Activated CD8-positive, alpha-beta T cell treated with anti-CD3 and anti-CD28 coated beads, Interleukin-2, amount 10 ng/mL, durations not matched to agents 7 days and 5 days (primary cell): ENCODE results near the gene CDH6. TPM values are rescaled to one million over a fixed set of nuclear protein-coding genes. Genes with fewer than 3 reads are reported as not detected.

ENCODE experiments used
- ATAC-seq: fragments of 150-1000 bp; cut with Tn5 transposase; one replicate; pipeline ENCODE4 v1.10.0; 2021; ENCODE audit warnings: moderate library complexity
- CTCF ChIA-PET: fragments of 350-600 bp; sonication (Branson Sonifier 250); formaldehyde crosslinking; loops from one replicate; lab custom pipeline; 2021; ENCODE audit warnings: antibody characterized with exemption; lab: Charles Lee
- POLR2A ChIA-PET: fragments of 350-600 bp; sonication (Branson Sonifier 250); formaldehyde crosslinking; loops from one replicate; lab custom pipeline; 2021; ENCODE audit warnings: antibody characterized with exemption; lab: Charles Lee
- DNase-seq: peaks from one replicate; pipeline ENCODE4 v3.0.0-alpha.2; 2020
- H3K27ac Mint-ChIP-seq: one replicate; pipeline ENCODE4 v1.8.0; 2021; ENCODE audit warnings: mild to moderate bottlenecking, mixed read lengths
- H3K27me3 Mint-ChIP-seq: one replicate; pipeline ENCODE4 v1.8.0; 2021; ENCODE audit warnings: low read depth, mixed read lengths
- H3K36me3 Mint-ChIP-seq: one replicate; pipeline ENCODE4 v1.8.0; 2021; ENCODE audit warnings: low read depth, mixed read lengths
- H3K4me1 Mint-ChIP-seq: one replicate; pipeline ENCODE4 v1.8.0; 2021; ENCODE audit warnings: low read depth, mixed read lengths
- H3K4me3 Mint-ChIP-seq: one replicate; pipeline ENCODE4 v1.8.0; 2021; ENCODE audit warnings: mild to moderate bottlenecking, mixed read lengths
- H3K9me3 Mint-ChIP-seq: one replicate; pipeline ENCODE4 v1.8.0; 2022; ENCODE audit warnings: mixed read lengths; ENCODE audit not compliant: insufficient read depth
- total RNA-seq, 2 experiments: library from RNA; stranded (reverse); gene quantifications; one replicate each; pipeline ENCODE4 v1.2.3, GENCODE V29; 2021

The CDH6 gene
- total RNA-seq: not detected

DNA sequence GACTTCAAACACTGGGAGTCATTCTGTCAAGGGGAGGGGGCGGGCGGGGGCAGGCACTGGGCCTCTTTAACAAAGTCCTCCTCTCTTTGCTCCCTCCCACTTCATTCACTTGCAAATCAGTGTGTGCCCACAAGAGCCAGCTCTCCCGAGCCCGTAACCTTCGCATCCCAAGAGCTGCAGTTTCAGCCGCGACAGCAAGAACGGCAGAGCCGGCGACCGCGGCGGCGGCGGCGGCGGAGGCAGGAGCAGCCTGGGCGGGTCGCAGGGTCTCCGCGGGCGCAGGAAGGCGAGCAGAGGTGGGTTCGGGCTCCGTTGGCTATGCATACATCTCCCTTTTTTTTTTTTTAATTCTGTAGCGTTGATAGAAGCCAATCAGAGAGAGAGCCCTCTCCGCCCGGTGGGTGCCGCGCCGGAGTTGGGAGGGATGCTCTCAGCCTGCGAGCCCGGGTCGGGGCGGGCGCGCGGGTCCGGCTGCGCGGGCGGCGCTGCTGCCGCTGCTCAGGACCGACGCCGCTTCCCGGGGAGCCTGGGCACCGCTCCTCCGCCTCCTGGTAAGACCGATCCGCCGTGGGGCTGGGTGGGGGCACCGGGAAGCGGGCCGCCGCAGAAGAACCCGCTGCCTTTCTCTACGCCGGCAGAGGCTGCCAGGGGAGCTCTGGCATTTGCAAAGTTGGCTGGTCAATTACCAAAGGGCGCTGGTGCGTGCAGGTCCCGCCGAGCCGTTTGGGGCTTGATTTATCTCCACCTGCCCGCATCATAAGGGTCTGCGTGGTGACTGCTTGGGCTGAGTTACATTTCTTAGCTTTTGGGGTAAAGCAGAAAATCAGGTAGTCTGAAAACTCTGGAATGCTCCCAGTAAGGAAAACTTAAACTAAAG, at the start of gene CDH6:
CDH6 (plus strand) TSS at position 96 of the 877 bp plus-strand sequence. CDS start 73,788 bp downstream, outside the sequence.
- no peak for ATAC-seq
- peaks cover 4% of the 10 kb centered on the region for H3K4me1 Mint-ChIP-seq
- CTCF ChIA-PET: no interaction called here

DNA sequence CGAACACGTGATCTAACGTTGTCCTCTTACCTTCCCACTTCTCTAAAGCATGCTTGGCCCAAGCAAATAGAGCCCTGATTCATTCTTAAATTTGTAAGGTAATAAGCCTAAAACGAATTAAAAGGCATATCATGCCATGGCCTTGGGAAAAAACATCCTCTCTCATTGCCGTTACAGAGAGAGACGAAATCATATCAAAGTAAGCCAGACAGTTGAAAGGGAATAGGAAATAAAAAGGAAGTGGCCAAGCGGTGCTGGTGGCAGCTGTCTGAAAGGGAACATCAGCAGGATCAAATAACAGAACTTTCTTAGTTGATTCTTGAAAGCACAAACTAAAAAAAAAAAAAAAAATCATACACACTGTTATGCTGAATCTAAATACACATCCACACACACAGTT, 49.1 kb upstream of the CDH6 start:
- H3K4me3 Mint-ChIP-seq: no peak overlapping the region
- H3K27ac Mint-ChIP-seq: no peak overlapping the region
- ATAC-seq (no peak), DNase-seq (no peak)
- no peaks in the 10 kb centered on the region for H3K27me3 Mint-ChIP-seq
- no peaks in the 10 kb centered on the region for H3K9me3 Mint-ChIP-seq
- no peaks in the 10 kb centered on the region for H3K36me3 Mint-ChIP-seq
- ChIA-PET POLR2A (no interaction called here), CTCF (no interaction called here)
- H3K4me1 Mint-ChIP-seq: no peaks in the 10 kb centered on the region

More for the DNA sequence above, at the start of gene CDH6:
- Mint-ChIP-seq H3K4me3 (no peak within 1 kb of the TSS), H3K27me3 (peaks cover 21% of the 10 kb centered on the region), H3K36me3 (peaks cover 2% of the 10 kb centered on the region), H3K9me3 (no peaks in the 10 kb centered on the region), H3K27ac (no peak within 1 kb of the TSS)
- POLR2A ChIA-PET: no interaction called here
- no peak for DNase-seq

DNA sequence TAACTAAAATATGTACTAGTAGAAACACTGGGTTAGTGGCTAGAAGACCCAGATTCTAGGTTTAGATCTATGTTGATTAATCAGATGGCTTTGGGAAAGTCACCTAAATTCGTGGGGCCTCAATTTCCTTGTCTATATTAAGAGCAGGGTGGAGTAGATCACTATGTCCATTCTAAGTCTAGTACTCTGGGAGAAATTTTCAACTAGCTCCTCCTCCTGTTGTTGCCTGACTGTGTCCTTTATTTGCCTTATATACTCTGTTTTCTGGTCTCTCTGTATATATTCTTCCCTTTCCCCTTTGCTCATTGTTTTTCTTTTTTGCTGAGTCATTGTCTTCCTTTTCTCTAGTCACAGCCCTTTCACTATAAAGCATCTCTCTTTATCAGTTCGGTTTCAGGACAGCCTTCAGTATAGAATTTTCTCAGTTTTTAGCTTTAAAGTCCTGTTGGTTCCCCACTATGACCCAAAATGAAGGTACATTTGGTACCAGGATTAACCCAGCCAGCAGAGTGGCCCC, 44.5 kb upstream of the CDH6 start:
- POLR2A ChIA-PET: no interaction called here
- no peak overlapping the region for H3K27ac Mint-ChIP-seq
- CTCF ChIA-PET: no interaction called here
- DNase-seq (no peak), ATAC-seq (no peak)
- H3K27me3 Mint-ChIP-seq: no peaks in the 10 kb centered on the region
- no peaks in the 10 kb centered on the region for H3K9me3 Mint-ChIP-seq
- no peaks in the 10 kb centered on the region for H3K36me3 Mint-ChIP-seq
- H3K4me1 Mint-ChIP-seq: no peaks in the 10 kb centered on the region
- H3K4me3 Mint-ChIP-seq: no peak overlapping the region

- Mint-ChIP-seq H3K36me3 (no peaks in the 10 kb centered on the region), H3K27ac (no peak overlapping the region), H3K4me3 (no peak overlapping the region), H3K9me3 (no peaks in the 10 kb centered on the region), H3K27me3 (no peaks in the 10 kb centered on the region), H3K4me1 (no peaks in the 10 kb centered on the region)
- ChIA-PET POLR2A (no interaction called here), CTCF (no interaction called here)
- ATAC-seq (no peak), DNase-seq (no peak)
These were observed 40.0 kb upstream of the CDH6 start for GRCh38 chr5:31153521-31153920.

DNA sequence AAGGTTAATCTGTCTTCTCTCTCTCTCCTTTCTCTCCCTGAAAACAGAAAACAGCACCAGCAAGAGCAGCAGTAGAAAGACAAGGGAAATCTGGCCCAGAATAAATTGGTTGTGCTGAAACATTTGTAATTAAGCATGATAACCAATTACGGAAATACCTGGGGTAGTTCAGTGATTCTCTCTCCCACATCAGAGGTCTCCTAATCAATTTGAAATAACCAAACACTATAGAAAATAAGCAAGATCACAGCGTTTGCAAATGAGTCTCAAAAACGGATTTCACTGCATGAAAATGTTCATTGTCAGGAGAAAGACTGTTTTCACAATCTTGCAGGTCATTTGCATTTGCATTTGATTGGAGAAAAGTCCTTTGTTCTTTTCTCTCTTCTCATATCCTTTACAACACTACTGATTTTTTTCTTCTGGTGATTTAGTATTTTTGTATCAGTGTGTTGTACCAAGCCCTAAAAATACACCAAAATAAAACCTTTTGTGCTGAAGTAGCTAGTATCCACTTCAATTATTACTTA, 36.8 kb upstream of the CDH6 start:
- H3K4me3 Mint-ChIP-seq: no peak overlapping the region
- H3K36me3 Mint-ChIP-seq: no peaks in the 10 kb centered on the region
- H3K27me3 Mint-ChIP-seq: no peaks in the 10 kb centered on the region
- no peaks in the 10 kb centered on the region for H3K9me3 Mint-ChIP-seq
- DNase-seq (no peak), ATAC-seq (no peak)
- no peak overlapping the region for H3K27ac Mint-ChIP-seq
- POLR2A ChIA-PET: no interaction called here
- no peaks in the 10 kb centered on the region for H3K4me1 Mint-ChIP-seq
- CTCF ChIA-PET: no interaction called here

DNA sequence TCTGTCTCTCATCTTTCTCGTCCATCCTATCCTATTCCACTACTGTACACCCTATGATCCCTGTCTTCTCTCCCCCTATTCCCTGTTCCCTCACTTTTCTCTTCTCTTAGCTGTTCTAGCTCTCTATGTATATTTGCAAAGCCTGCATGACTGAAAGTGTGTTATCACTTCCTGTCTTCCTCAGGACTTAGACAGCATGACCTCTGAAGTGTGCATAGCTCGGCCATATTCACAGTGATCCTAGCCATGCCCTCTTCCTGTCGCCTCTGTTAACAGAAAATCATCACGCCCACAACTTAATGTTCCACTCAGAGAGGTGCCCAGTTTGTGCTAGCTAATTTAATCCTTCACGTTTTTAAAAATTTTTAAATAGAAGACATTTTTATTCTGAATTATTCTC, 35.8 kb upstream of the CDH6 start:
- POLR2A ChIA-PET: no interaction called here
- ATAC-seq: no peak
- Mint-ChIP-seq H3K36me3 (no peaks in the 10 kb centered on the region), H3K27ac (no peak overlapping the region), H3K27me3 (no peaks in the 10 kb centered on the region), H3K4me3 (no peak overlapping the region), H3K9me3 (no peaks in the 10 kb centered on the region), H3K4me1 (no peaks in the 10 kb centered on the region)
- no peak for DNase-seq
- CTCF ChIA-PET: no interaction called here

GRCh38 chr5:31158686-31159085, 34.8 kb upstream of the CDH6 start:
- no peak for DNase-seq
- ChIA-PET CTCF (no interaction called here), POLR2A (no interaction called here)
- H3K27me3 Mint-ChIP-seq: no peaks in the 10 kb centered on the region
- no peak for ATAC-seq
- H3K4me1 Mint-ChIP-seq: no peaks in the 10 kb centered on the region
- no peak overlapping the region for H3K4me3 Mint-ChIP-seq
- no peak overlapping the region for H3K27ac Mint-ChIP-seq
- no peaks in the 10 kb centered on the region for H3K9me3 Mint-ChIP-seq
- H3K36me3 Mint-ChIP-seq: no peaks in the 10 kb centered on the region

DNA sequence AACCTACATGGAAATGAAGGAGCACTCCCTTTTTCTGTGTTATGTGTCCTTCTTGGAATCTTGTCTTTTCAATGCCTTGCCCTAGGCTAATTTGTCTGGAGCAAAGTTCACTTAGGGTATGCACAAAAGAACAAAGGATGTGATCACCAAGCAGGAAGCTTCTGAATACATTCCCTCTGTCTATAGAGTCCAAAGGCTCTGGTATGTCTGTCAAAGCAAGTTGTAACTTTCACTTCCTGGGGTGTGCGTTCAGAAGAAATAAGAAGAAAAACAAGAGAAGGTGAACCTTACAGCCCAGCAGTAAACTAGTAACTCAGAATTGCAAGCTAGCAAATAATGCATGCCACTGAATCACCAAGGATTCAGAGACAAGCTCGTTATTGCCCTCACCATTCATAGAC, 31.7 kb upstream of the CDH6 start:
- POLR2A ChIA-PET: no interaction called here
- ATAC-seq (no peak), DNase-seq (no peak)
- no peaks in the 10 kb centered on the region for H3K9me3 Mint-ChIP-seq
- H3K4me3 Mint-ChIP-seq: no peak overlapping the region
- no peaks in the 10 kb centered on the region for H3K4me1 Mint-ChIP-seq
- no peaks in the 10 kb centered on the region for H3K36me3 Mint-ChIP-seq
- H3K27me3 Mint-ChIP-seq: no peaks in the 10 kb centered on the region
- no peak overlapping the region for H3K27ac Mint-ChIP-seq
- CTCF ChIA-PET: no interaction called here

DNA sequence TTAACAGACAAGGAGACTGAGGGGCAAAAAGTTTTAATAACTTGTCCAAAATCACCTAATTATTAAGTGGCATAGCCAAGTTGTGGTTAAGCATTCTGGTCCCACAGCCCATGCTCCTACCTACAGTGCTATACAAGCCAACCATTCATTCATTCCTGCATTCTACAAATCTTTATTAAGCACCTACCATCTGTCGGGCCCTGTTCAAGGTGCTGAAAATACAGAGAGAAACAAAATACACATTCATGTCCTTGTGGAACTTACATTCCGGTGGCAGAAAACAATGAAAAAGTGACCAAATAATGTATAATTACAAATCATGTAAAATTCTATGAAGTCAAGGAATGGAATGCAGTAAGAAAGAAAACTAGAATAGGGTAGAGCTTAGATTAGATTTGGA, 27.8 kb upstream of the CDH6 start:
- no peaks in the 10 kb centered on the region for H3K4me1 Mint-ChIP-seq
- DNase-seq (no peak), ATAC-seq (no peak)
- no peaks in the 10 kb centered on the region for H3K27me3 Mint-ChIP-seq
- H3K9me3 Mint-ChIP-seq: no peaks in the 10 kb centered on the region
- ChIA-PET POLR2A (no interaction called here), CTCF (no interaction called here)
- no peaks in the 10 kb centered on the region for H3K36me3 Mint-ChIP-seq
- no peak overlapping the region for H3K4me3 Mint-ChIP-seq
- no peak overlapping the region for H3K27ac Mint-ChIP-seq

GRCh38 chr5:31169379-31169778, 24.1 kb upstream of the CDH6 start:
- H3K4me1 Mint-ChIP-seq: no peaks in the 10 kb centered on the region
- POLR2A ChIA-PET: no interaction called here
- no peaks in the 10 kb centered on the region for H3K9me3 Mint-ChIP-seq
- DNase-seq (no peak), ATAC-seq (no peak)
- CTCF ChIA-PET: no interaction called here
- no peak overlapping the region for H3K4me3 Mint-ChIP-seq
- H3K36me3 Mint-ChIP-seq: no peaks in the 10 kb centered on the region
- H3K27me3 Mint-ChIP-seq: no peaks in the 10 kb centered on the region
- no peak overlapping the region for H3K27ac Mint-ChIP-seq

- no peaks in the 10 kb centered on the region for H3K9me3 Mint-ChIP-seq
- ChIA-PET CTCF (interaction anchor here (1.0 kb wide), 1 partner anchor 13 kb away, joined by 4 read pairs; no protein-coding TSS in a partner anchor), POLR2A (no interaction called here)
- ATAC-seq: no peak
- H3K36me3 Mint-ChIP-seq: no peaks in the 10 kb centered on the region
- DNase-seq: no peak
- H3K4me3 Mint-ChIP-seq: no peak overlapping the region
- no peak overlapping the region for H3K27ac Mint-ChIP-seq
- H3K4me1 Mint-ChIP-seq: no peaks in the 10 kb centered on the region
- no peaks in the 10 kb centered on the region for H3K27me3 Mint-ChIP-seq
These were observed 20.6 kb upstream of the CDH6 start for GRCh38 chr5:31172881-31173280.

GRCh38 chr5:31173614-31174013, 19.9 kb upstream of the CDH6 start:
- Mint-ChIP-seq H3K4me1 (no peaks in the 10 kb centered on the region), H3K36me3 (no peaks in the 10 kb centered on the region), H3K4me3 (no peak overlapping the region), H3K9me3 (no peaks in the 10 kb centered on the region), H3K27me3 (no peaks in the 10 kb centered on the region), H3K27ac (no peak overlapping the region)
- CTCF ChIA-PET: no interaction called here
- DNase-seq (no peak), ATAC-seq (no peak)
- POLR2A ChIA-PET: no interaction called here
